RWPE1 (cell line): ENCODE results near the gene ATP6V0A4.

ENCODE experiments used
- CTCF ChIA-PET: fragments of 350-600 bp; sonication (Branson Sonifier 250); formaldehyde crosslinking; extraction: SDS; loops from one replicate; lab custom pipeline; 2021; lab: Yijun Ruan, JAX
- POLR2A ChIA-PET: fragments of 400-600 bp; formaldehyde crosslinking; extraction: SDS; loops from one replicate; lab custom pipeline; 2020; ENCODE audit warnings: antibody characterized with exemption; ENCODE audit not compliant: low non-redundant PET; lab: Yijun Ruan, JAX
- DNase-seq: peaks from one replicate; pipeline ENCODE4 v3.0.0; 2012; ENCODE audit warnings: low spot score
- H3K27ac ChIP-seq: fragments of 450-650 bp; 2 replicates; pipeline ENCODE4 v1.5.1; 2017
- CTCF ChIP-seq: fragments of 450-650 bp; conservative IDR thresholded peaks from 2 replicates; pipeline ENCODE4 v1.5.1; 2017; ENCODE audit warnings: low read depth, mild to moderate bottlenecking

Gene ATP6V0A4

GRCh38 chr7:138716889-138717288 is 81.1 kb downstream of the ATP6V0A4 start:
- DNase-seq = no peak
- ChIA-PET CTCF (no interaction called here), POLR2A (no interaction called here)
- no peak for TF ChIP-seq CTCF
- no peak overlapping the region for H3K27ac ChIP-seq

- CTCF ChIA-PET = no interaction called here
- POLR2A ChIA-PET = no interaction called here
- TF ChIP-seq CTCF = no peak
- DNase-seq = no peak
- H3K27ac ChIP-seq = no peak overlapping the region
Observed at GRCh38 chr7:138713191-138713590, 84.8 kb downstream of the ATP6V0A4 start.

GRCh38 chr7:138712652-138713051 is 85.3 kb downstream of the ATP6V0A4 start:
- ChIA-PET CTCF (no interaction called here), POLR2A (no interaction called here)
- no peak overlapping the region for H3K27ac ChIP-seq
- DNase-seq = no peak
- no peak for TF ChIP-seq CTCF

GRCh38 chr7:138710536-138711385 is 87.2 kb downstream of the ATP6V0A4 start:
- CTCF ChIA-PET = no interaction called here
- POLR2A ChIA-PET = no interaction called here
- no peak for DNase-seq
- no peak for TF ChIP-seq CTCF
- no peak overlapping the region for H3K27ac ChIP-seq

- no peak for TF ChIP-seq CTCF
- H3K27ac ChIP-seq = no peak overlapping the region
- no peak for DNase-seq
- ChIA-PET POLR2A (no interaction called here), CTCF (no interaction called here)
Observed at GRCh38 chr7:138705167-138705566, 92.8 kb downstream of the ATP6V0A4 start.

- DNase-seq = no peak
- CTCF ChIA-PET = no interaction called here
Observed at GRCh38 chr7:138701537-138701923, 96.5 kb downstream of the ATP6V0A4 start.

More at GRCh38 chr7:138701537-138701923, 96.5 kb downstream of the ATP6V0A4 start:
- POLR2A ChIA-PET = no interaction called here
- TF ChIP-seq CTCF = no peak
- no peak overlapping the region for H3K27ac ChIP-seq
